Measurements from ENCODE around the gene GDPD4. TPM values are rescaled to one million over a fixed set of nuclear protein-coding genes. Genes with fewer than 3 reads are reported as not detected.

The GDPD4 gene
- total RNA-seq, 1 experiment from 2014 or later: not detected

DNA sequence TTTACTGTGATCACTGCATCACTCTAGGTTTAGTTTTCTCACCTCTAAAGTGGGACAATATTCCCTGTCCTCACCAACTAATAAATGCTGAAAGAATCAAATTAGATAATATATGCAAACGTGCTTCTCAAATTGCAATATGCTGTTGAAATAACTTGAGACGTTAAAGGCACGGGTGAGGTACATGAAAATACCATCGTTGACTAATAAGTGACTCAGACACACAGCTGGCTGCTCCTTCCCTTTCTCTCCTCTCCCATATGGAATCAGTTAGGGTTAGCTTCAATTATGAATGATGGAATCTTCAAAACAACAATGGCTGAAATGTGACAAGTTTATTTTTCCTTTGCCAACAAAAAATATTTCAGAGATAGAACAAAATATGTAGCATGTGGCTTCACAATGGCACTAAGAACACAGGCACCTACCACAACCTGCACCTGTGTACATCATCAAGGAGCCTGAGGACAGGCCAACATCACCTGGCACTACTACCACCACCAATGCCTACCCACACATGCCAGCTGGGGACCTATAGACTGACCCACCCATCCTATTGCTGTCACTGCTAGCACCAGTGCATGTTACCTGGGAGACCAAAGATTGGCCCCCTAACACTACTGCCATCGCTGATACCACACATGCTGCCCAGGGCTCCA lies 13.7 kb downstream of the GDPD4 start:
- BruUV-seq (replicated peaks): no TSS peak
- Histone ChIP-seq H3K79me2 (ENCODE audit: low read length) (no peaks in the 10 kb centered on the region), H3K4me1 (ENCODE audit: insufficient read depth, low read length) (peaks cover 17% of the 10 kb centered on the region), H3F3A (ENCODE audit: low read length, unreplicated experiment) (no peaks in the 10 kb centered on the region), H3K9ac (ENCODE audit: low read length) (no peak overlapping the region), H3K36me3 (ENCODE audit: low read depth, low read length) (no peaks in the 10 kb centered on the region), H2AFZ (ENCODE audit: low read length) (no peak overlapping the region), H3K27me3 (ENCODE audit: low read length) (no peaks in the 10 kb centered on the region), H4K20me1 (ENCODE audit: low read length) (no peaks in the 10 kb centered on the region), H3K4me3 (ENCODE audit: low read length) (peak overlapping the region; percentile 39; the same call in 1 of the 2 replicates), H3K27ac (ENCODE audit: low read length) (peak overlapping the region; percentile 61), H3K9me3 (ENCODE audit: low read length) (no peaks in the 10 kb centered on the region), H3K9me2 (replicated peaks; ENCODE audit: low read length) (no peaks in the 10 kb centered on the region), H3K4me2 (ENCODE audit: low read length) (peak overlapping the region; percentile 72)
- POLR2A ChIA-PET (ENCODE audit: unreplicated experiment): no interaction called here
- CTCF ChIA-PET: interaction anchor here (1.0 kb wide), 1 partner anchor 260 kb away, joined by 3 read pairs; no protein-coding TSS in a partner anchor
- DNase-seq (peak; percentile 87), ATAC-seq (peak; percentile 99)
- TF ChIP-seq EZH2phosphoT487 (IDR thresholded peaks at IDR 0.05; ENCODE audit: borderline replicate concordance, low read length) (no peak), EZH2 (IDR thresholded peaks at IDR 0.05; ENCODE audit: low read length, unreplicated experiment) (no peak)
- TF ChIP-seq, protein P1, sequence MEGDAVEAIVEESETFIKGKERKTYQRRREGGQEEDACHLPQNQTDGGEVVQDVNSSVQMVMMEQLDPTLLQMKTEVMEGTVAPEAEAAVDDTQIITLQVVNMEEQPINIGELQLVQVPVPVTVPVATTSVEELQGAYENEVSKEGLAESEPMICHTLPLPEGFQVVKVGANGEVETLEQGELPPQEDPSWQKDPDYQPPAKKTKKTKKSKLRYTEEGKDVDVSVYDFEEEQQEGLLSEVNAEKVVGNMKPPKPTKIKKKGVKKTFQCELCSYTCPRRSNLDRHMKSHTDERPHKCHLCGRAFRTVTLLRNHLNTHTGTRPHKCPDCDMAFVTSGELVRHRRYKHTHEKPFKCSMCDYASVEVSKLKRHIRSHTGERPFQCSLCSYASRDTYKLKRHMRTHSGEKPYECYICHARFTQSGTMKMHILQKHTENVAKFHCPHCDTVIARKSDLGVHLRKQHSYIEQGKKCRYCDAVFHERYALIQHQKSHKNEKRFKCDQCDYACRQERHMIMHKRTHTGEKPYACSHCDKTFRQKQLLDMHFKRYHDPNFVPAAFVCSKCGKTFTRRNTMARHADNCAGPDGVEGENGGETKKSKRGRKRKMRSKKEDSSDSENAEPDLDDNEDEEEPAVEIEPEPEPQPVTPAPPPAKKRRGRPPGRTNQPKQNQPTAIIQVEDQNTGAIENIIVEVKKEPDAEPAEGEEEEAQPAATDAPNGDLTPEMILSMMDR (conservative IDR thresholded peaks at IDR 0.05; ENCODE audit: low read depth, low read length): no peak
- intact Hi-C loops (cut with micrococcal nuclease): no loop called here

GRCh38 chr11:77287136-77287535 lies 14.3 kb downstream of the GDPD4 start:
- Histone ChIP-seq H2AFZ (ENCODE audit: low read length) (no peak overlapping the region), H3K4me1 (ENCODE audit: insufficient read depth, low read length) (peaks cover 17% of the 10 kb centered on the region), H3K36me3 (ENCODE audit: low read depth, low read length) (no peaks in the 10 kb centered on the region), H3K4me3 (ENCODE audit: low read length) (peak overlapping the region; percentile 39; the same call in 1 of the 2 replicates), H3F3A (ENCODE audit: low read length, unreplicated experiment) (no peaks in the 10 kb centered on the region), H3K4me2 (ENCODE audit: low read length) (peak overlapping the region; percentile 72), H3K27me3 (ENCODE audit: low read length) (no peaks in the 10 kb centered on the region), H3K9me3 (ENCODE audit: low read length) (no peaks in the 10 kb centered on the region), H3K9me2 (replicated peaks; ENCODE audit: low read length) (no peaks in the 10 kb centered on the region), H3K27ac (ENCODE audit: low read length) (peak overlapping the region; percentile 61), H4K20me1 (ENCODE audit: low read length) (no peaks in the 10 kb centered on the region), H3K79me2 (ENCODE audit: low read length) (no peaks in the 10 kb centered on the region), H3K9ac (ENCODE audit: low read length) (no peak overlapping the region)
- ATAC-seq (peak; percentile 45), DNase-seq (peak; percentile 17)
- TF ChIP-seq, protein P1 (conservative IDR thresholded peaks at IDR 0.05; ENCODE audit: low read depth, low read length): no peak
- no TSS peak for BruUV-seq (replicated peaks)
- ChIA-PET POLR2A (ENCODE audit: unreplicated experiment) (no interaction called here), CTCF (interaction anchor here (1.0 kb wide), 1 partner anchor 261 kb away, joined by 3 read pairs; no protein-coding TSS in a partner anchor)
- intact Hi-C loops (cut with micrococcal nuclease): no loop called here

Measured in PC-3 (cell line).